IMR-90 (cell line): ENCODE data around the gene DDX31.

ENCODE experiments used
- CTCF ChIP-seq: conservative IDR thresholded peaks from 2 replicates; pipeline ENCODE4 v1.5.1; 2012; ENCODE audit warnings: mild to moderate bottlenecking, low read depth, low read length, improper control_type of control experiment
- POLR2A ChIP-seq: IDR thresholded peaks from 2 replicates; pipeline ENCODE4 v1.6.1; 2012; ENCODE audit warnings: mild to moderate bottlenecking, low read depth, low read length

GRCh38 chr9:132589148-132590036, 80.4 kb downstream of the DDX31 start:
- TF ChIP-seq CTCF (no peak), POLR2A (no peak)
